OCI-LY1 (cell line): ENCODE measurements around the gene STT3B.

Source experiments
- CTCF ChIP-seq: fragments of 200-600 bp; sonication (generic), shearing (Covaris generic); IDR thresholded peaks from 2 replicates; pipeline ENCODE4 v1.5.1; 2017; ENCODE audit warnings: mild to moderate bottlenecking, antibody characterized with exemption, low read length, moderate library complexity, mixed read lengths
- EZH2 ChIP-seq: fragments of 200-600 bp; sonication (generic), shearing (Covaris generic); IDR thresholded peaks from 2 replicates; pipeline ENCODE4 v1.8.0; 2017; ENCODE audit warnings: borderline replicate concordance, mixed run types, mild to moderate bottlenecking, antibody characterized with exemption, low read length, moderate library complexity, mixed read lengths

GRCh38 chr3:31508452-31509146 lies 24.1 kb upstream of the STT3B start:
- TF ChIP-seq CTCF (no peak), EZH2 (no peak)
